ENCODE measurements around the gene SYNDIG1L.

SYNDIG1L gene

DNA sequence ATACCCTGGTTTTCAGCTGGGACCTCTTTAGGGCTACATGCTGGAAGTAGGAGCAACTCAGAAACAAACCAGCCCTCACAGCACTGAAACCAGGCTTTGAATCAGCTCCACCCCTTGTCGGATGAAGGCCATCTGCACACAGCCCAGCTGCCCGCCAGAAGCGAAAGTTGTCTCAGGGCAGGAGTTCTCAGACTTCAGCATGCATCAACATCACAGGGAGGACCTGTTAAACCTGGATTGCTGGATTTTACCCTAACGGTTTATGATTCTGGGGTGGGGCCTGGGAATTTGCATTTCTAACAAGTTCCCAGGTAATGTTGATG, 10.9 kb downstream of the SYNDIG1L start:
- Histone ChIP-seq H3K27ac (ENCODE audit: low read depth, low read length) (no peak overlapping the region), H3K4me3 (ENCODE audit: low read depth, low read length) (no peak overlapping the region), H3K9ac (ENCODE audit: low read length) (no peak overlapping the region), H3K4me2 (ENCODE audit: low read length) (no peak overlapping the region), H3K27me3 (ENCODE audit: insufficient read depth, low read length) (no peaks in the 10 kb centered on the region), H4K91ac (ENCODE audit: low read depth, low read length) (no peak overlapping the region), H3K9me3 (ENCODE audit: insufficient read depth, low read depth, low read length) (no peaks in the 10 kb centered on the region), H4K12ac (ENCODE audit: low read depth, low read length) (no peak overlapping the region), H4K8ac (ENCODE audit: low read depth, low read length) (no peak overlapping the region), H3K79me1 (ENCODE audit: low read length) (no peaks in the 10 kb centered on the region), H2BK120ac (ENCODE audit: insufficient read depth, low read length, poor library complexity) (no peak overlapping the region), H3K4ac (ENCODE audit: low read depth, low read length) (no peak overlapping the region), H3K4me1 (ENCODE audit: control insufficient read depth in 1 of 2, insufficient read depth in 2 of 2, low read length in 2 of 2) (peaks cover 2 to 5% of the 10 kb centered on the region in 2 experiments), H3K36me3 (ENCODE audit: control insufficient read depth in 1 of 2, insufficient read depth in 2 of 2, low read length in 2 of 2) (no peaks in the 10 kb centered on the region), H2AFZ (ENCODE audit: insufficient read depth, low read length, poor library complexity) (no peak overlapping the region), H3K79me2 (ENCODE audit: control insufficient read depth, insufficient read depth, low read length, poor library complexity) (no peaks in the 10 kb centered on the region), H2AK5ac (ENCODE audit: low read length) (no peak overlapping the region), H3K14ac (ENCODE audit: low read length) (no peak overlapping the region), H2BK5ac (ENCODE audit: low read depth, low read length, poor library complexity) (no peak overlapping the region), H2BK12ac (ENCODE audit: low read length) (no peak overlapping the region), H3K23ac (ENCODE audit: low read length) (no peak overlapping the region), H3K18ac (ENCODE audit: low read length) (no peak overlapping the region)
- no peak for DNase-seq
- WGBS (ENCODE audit: extremely low coverage, insufficient coverage, insufficient read length) = no CpG with 5 or more reads among the region's 4 CpGs

DNA sequence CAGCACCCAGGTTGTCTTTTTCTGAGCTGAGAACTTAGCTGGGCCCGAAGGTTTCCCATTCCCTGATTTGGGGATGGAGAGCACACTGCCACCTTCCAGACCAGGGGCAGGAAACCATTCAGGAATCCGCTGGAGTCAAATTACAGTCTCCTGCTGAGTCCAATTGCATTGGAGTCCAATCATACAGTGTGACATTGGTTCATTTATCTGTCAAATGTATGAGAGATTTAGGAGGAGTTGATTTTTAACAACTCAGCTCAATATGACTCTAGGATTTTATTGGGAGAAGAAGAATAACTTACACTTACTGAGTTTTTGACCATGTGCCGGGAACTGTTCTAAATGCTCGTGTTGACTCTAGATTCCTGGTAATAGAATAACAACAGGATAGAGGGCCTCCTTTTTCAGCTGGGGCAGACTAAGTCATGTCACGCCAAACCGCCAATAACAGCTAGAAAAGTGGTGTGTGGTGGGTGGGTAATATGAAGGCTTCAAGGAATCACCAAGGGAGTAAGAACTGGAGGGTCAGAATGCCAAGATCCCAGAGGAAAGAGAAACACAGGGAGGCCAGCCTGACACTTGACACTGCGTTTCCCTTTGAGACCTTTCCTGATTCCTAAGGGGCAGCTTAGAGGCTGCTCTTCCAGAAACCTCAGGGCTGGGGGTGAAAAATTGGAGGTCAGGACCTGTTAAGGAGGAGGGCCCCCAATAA, 11.5 kb downstream of the SYNDIG1L start:
- no peaks in the 10 kb centered on the region for H3K27me3 ChIP-seq (ENCODE audit: insufficient read depth, low read length)
- no peak overlapping the region for H4K8ac ChIP-seq (ENCODE audit: low read depth, low read length)
- H3K4me2 ChIP-seq (ENCODE audit: low read length) = no peak overlapping the region
- no peak overlapping the region for H2AFZ ChIP-seq (ENCODE audit: insufficient read depth, low read length, poor library complexity)
- H3K14ac ChIP-seq (ENCODE audit: low read length) = no peak overlapping the region
- no peak overlapping the region for H3K9ac ChIP-seq (ENCODE audit: low read length)
- H4K91ac ChIP-seq (ENCODE audit: low read depth, low read length) = no peak overlapping the region
- no peak overlapping the region for H3K4ac ChIP-seq (ENCODE audit: low read depth, low read length)
- peaks cover 2 to 5% of the 10 kb centered on the region in 2 experiments for H3K4me1 ChIP-seq (ENCODE audit: control insufficient read depth in 1 of 2, insufficient read depth in 2 of 2, low read length in 2 of 2)
- no peak overlapping the region for H2BK12ac ChIP-seq (ENCODE audit: low read length)
- DNase-seq = no peak
- H3K9me3 ChIP-seq (ENCODE audit: insufficient read depth, low read depth, low read length) = no peaks in the 10 kb centered on the region
- H3K36me3 ChIP-seq (ENCODE audit: control insufficient read depth in 1 of 2, insufficient read depth in 2 of 2, low read length in 2 of 2) = no peaks in the 10 kb centered on the region
- no peak overlapping the region for H2AK5ac ChIP-seq (ENCODE audit: low read length)
- no peak overlapping the region for H2BK120ac ChIP-seq (ENCODE audit: insufficient read depth, low read length, poor library complexity)
- H3K18ac ChIP-seq (ENCODE audit: low read length) = no peak overlapping the region
- no peaks in the 10 kb centered on the region for H3K79me2 ChIP-seq (ENCODE audit: control insufficient read depth, insufficient read depth, low read length, poor library complexity)
- no peak overlapping the region for H3K27ac ChIP-seq (ENCODE audit: low read depth, low read length)
- WGBS (ENCODE audit: extremely low coverage, insufficient coverage, insufficient read length) = no CpG with 5 or more reads among the region's 7 CpGs
- no peak overlapping the region for H3K4me3 ChIP-seq (ENCODE audit: low read depth, low read length)
- H2BK5ac ChIP-seq (ENCODE audit: low read depth, low read length, poor library complexity) = no peak overlapping the region
- no peak overlapping the region for H4K12ac ChIP-seq (ENCODE audit: low read depth, low read length)
- no peaks in the 10 kb centered on the region for H3K79me1 ChIP-seq (ENCODE audit: low read length)
- no peak overlapping the region for H3K23ac ChIP-seq (ENCODE audit: low read length)

DNA sequence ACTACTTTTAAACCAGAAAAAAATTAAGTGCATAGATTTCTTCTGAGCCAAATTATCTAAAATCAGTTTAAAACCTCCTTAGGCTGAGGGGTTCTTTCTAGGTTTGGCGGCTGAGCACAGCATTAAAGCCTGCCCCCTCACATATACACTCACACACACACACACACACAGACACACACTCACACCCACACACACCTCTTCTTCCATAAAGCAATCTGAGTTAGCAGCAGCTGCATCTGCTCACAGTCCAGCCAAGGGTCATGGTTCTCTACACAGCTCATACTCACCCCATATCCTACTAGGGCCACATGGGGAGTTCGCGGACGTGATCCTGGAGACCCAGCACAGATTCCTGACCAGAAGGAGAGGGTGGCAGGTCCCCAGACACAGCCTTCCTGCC, 12.4 kb downstream of the SYNDIG1L start:
- no peaks in the 10 kb centered on the region for H3K9me3 ChIP-seq (ENCODE audit: insufficient read depth, low read depth, low read length)
- no peak overlapping the region for H3K23ac ChIP-seq (ENCODE audit: low read length)
- H3K27me3 ChIP-seq (ENCODE audit: insufficient read depth, low read length) = no peaks in the 10 kb centered on the region
- no peaks in the 10 kb centered on the region for H3K79me2 ChIP-seq (ENCODE audit: control insufficient read depth, insufficient read depth, low read length, poor library complexity)
- no peaks in the 10 kb centered on the region for H3K79me1 ChIP-seq (ENCODE audit: low read length)
- H3K36me3 ChIP-seq (ENCODE audit: control insufficient read depth in 1 of 2, insufficient read depth in 2 of 2, low read length in 2 of 2) = no peaks in the 10 kb centered on the region
- H2BK5ac ChIP-seq (ENCODE audit: low read depth, low read length, poor library complexity) = no peak overlapping the region
- H2BK120ac ChIP-seq (ENCODE audit: insufficient read depth, low read length, poor library complexity) = no peak overlapping the region
- H2AK5ac ChIP-seq (ENCODE audit: low read length) = no peak overlapping the region
- no peak overlapping the region for H4K8ac ChIP-seq (ENCODE audit: low read depth, low read length)
- H3K27ac ChIP-seq (ENCODE audit: low read depth, low read length) = no peak overlapping the region
- peaks cover 2 to 5% of the 10 kb centered on the region in 2 experiments for H3K4me1 ChIP-seq (ENCODE audit: control insufficient read depth in 1 of 2, insufficient read depth in 2 of 2, low read length in 2 of 2)
- no peak overlapping the region for H3K9ac ChIP-seq (ENCODE audit: low read length)
- no peak overlapping the region for H3K4ac ChIP-seq (ENCODE audit: low read depth, low read length)
- H3K18ac ChIP-seq (ENCODE audit: low read length) = no peak overlapping the region
- no peak overlapping the region for H2BK12ac ChIP-seq (ENCODE audit: low read length)
- H4K91ac ChIP-seq (ENCODE audit: low read depth, low read length) = no peak overlapping the region
- no peak overlapping the region for H3K14ac ChIP-seq (ENCODE audit: low read length)
- H3K4me2 ChIP-seq (ENCODE audit: low read length) = no peak overlapping the region
- WGBS (ENCODE audit: extremely low coverage, insufficient coverage, insufficient read length) = no CpG with 5 or more reads among the region's 4 CpGs
- H3K4me3 ChIP-seq (ENCODE audit: low read depth, low read length) = no peak overlapping the region
- no peak overlapping the region for H2AFZ ChIP-seq (ENCODE audit: insufficient read depth, low read length, poor library complexity)
- H4K12ac ChIP-seq (ENCODE audit: low read depth, low read length) = no peak overlapping the region
- no peak for DNase-seq

DNA sequence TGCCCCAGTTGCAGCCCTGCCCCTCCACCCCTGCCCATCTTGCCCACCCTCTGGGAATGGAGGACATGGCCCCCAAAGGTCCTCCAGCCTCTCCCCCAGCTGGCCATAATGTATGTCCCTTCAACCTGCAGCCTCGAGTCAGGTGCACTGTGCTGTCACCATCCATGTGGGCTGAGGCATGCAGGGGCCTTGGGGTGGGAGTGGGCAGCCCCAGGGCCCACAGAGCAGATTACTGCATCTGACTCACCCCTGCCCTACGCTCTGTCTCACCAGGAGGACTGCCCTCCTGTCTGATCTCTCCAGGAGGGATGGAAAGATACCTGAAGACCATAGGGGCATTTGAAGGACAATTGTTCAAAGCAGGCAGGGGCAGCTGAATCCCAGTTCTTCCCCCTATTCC, 13.3 kb downstream of the SYNDIG1L start:
- Histone ChIP-seq H3K79me2 (ENCODE audit: control insufficient read depth, insufficient read depth, low read length, poor library complexity) (no peaks in the 10 kb centered on the region), H2AK5ac (ENCODE audit: low read length) (no peak overlapping the region), H3K4ac (ENCODE audit: low read depth, low read length) (no peak overlapping the region), H3K4me1 (ENCODE audit: control insufficient read depth in 1 of 2, insufficient read depth in 2 of 2, low read length in 2 of 2) (peaks cover 2 to 5% of the 10 kb centered on the region in 2 experiments), H3K4me2 (ENCODE audit: low read length) (no peak overlapping the region), H3K27me3 (ENCODE audit: insufficient read depth, low read length) (no peaks in the 10 kb centered on the region), H4K12ac (ENCODE audit: low read depth, low read length) (no peak overlapping the region), H2BK5ac (ENCODE audit: low read depth, low read length, poor library complexity) (no peak overlapping the region), H2BK12ac (ENCODE audit: low read length) (no peak overlapping the region), H3K36me3 (ENCODE audit: control insufficient read depth in 1 of 2, insufficient read depth in 2 of 2, low read length in 2 of 2) (no peaks in the 10 kb centered on the region), H2BK120ac (ENCODE audit: insufficient read depth, low read length, poor library complexity) (no peak overlapping the region), H4K8ac (ENCODE audit: low read depth, low read length) (no peak overlapping the region), H3K27ac (ENCODE audit: low read depth, low read length) (no peak overlapping the region), H3K14ac (ENCODE audit: low read length) (no peak overlapping the region), H3K79me1 (ENCODE audit: low read length) (no peaks in the 10 kb centered on the region), H4K91ac (ENCODE audit: low read depth, low read length) (no peak overlapping the region), H3K4me3 (ENCODE audit: low read depth, low read length) (no peak overlapping the region), H3K9me3 (ENCODE audit: insufficient read depth, low read depth, low read length) (peaks cover 1% of the 10 kb centered on the region), H3K23ac (ENCODE audit: low read length) (no peak overlapping the region), H3K18ac (ENCODE audit: low read length) (no peak overlapping the region), H3K9ac (ENCODE audit: low read length) (no peak overlapping the region), H2AFZ (ENCODE audit: insufficient read depth, low read length, poor library complexity) (no peak overlapping the region)
- WGBS (ENCODE audit: extremely low coverage, insufficient coverage, insufficient read length) = no CpG with 5 or more reads among the region's 2 CpGs
- DNase-seq = no peak

Data from trophoblast cell (in vitro differentiated cells and primary cell).